Testis (tissue), 3 donors: ENCODE results near the gene INPPL1. TPM values are rescaled to one million over a fixed set of nuclear protein-coding genes. Genes with fewer than 3 reads are reported as not detected.

Experiments used
- DNase-seq: peaks from one replicate; pipeline ENCODE4 v3.0.0-alpha.2; 2019
- H3K27ac ChIP-seq, 2 donors: fragments of 200-600 bp; sonication (generic); one replicate each; pipeline ENCODE4 v1.5.1; 2019
- H3K27me3 ChIP-seq: fragments of 200-600 bp; sonication (generic); one replicate; pipeline ENCODE4 v1.5.1; 2019
- H3K36me3 ChIP-seq: fragments of 200-600 bp; sonication (generic); one replicate; pipeline ENCODE4 v1.5.1; 2017; ENCODE audit warnings: low read depth; ENCODE audit errors: missing control alignments
- H3K4me1 ChIP-seq: fragments of 200-600 bp; sonication (generic); one replicate; pipeline ENCODE4 v1.5.1; 2019
- H3K4me3 ChIP-seq, 2 donors: fragments of 200-600 bp; sonication (generic); one replicate each; pipeline ENCODE4 v1.5.1; 2017 to 2019
- H3K9me3 ChIP-seq: fragments of 200-600 bp; sonication (generic); one replicate; pipeline ENCODE4 v1.5.1; 2017
- CTCF ChIP-seq, 3 experiments: fragments of 450-650 bp in 2 of 3; fragments of 200-600 bp in 1 of 3; sonication (generic) in 1 of 3; IDR thresholded peaks; one replicate each; pipeline ENCODE4 v1.5.1; 2016 to 2019; ENCODE audit warnings: antibody characterized with exemption in 3 of 3, mild to moderate bottlenecking in 2 of 3, moderate library complexity in 1 of 3
- POLR2A ChIP-seq: fragments of 450-650 bp; IDR thresholded peaks from one replicate; pipeline ENCODE4 v1.6.1; 2017; ENCODE audit warnings: antibody characterized with exemption, mild to moderate bottlenecking, moderate library complexity
- WGBS, 2 donors: methylation state at CpG; one replicate each; pipeline ENCODE4 v1.1.5; 2018; 5-methylcytosine and 5-hydroxymethylcytosine counted together
- intact Hi-C: fragments of 100-400 bp; cut with DNase I; formaldehyde crosslinking; loops from one replicate; pipeline ENCODE4 v1.15.1; 2023; ENCODE audit warnings: low total_unique reads
- polyA plus RNA-seq: library from polyadenylated mRNA; stranded (reverse); fragments of 350-450 nt; fragmentation: Illumina TruSeq; extraction: RNeasy Lipid Tissue Mini Kit (QIAGEN cat#74804); gene quantifications from one replicate; pipeline ENCODE4 v1.2.3, GENCODE V29; 2014; ENCODE audit warnings: low read depth, low replicate concordance; ENCODE audit not compliant: insufficient read depth
- total RNA-seq, 2 donors: library from RNA; depleted of rRNA; stranded (reverse); fragments of >200 nt; gene quantifications; one replicate each; pipeline ENCODE4 v1.2.3, GENCODE V29; 2016

INPPL1 gene
- total and polyA plus RNA-seq, 3 donors from 2014 or later = 48.1 to 132 (median 120) TPM

- intact Hi-C loops = no loop called here
- Histone ChIP-seq H3K4me3 (no peak overlapping the region), H3K27ac (no peak overlapping the region), H3K27me3 (no peaks in the 10 kb centered on the region), H3K4me1 (peaks cover 17% of the 10 kb centered on the region), H3K9me3 (no peaks in the 10 kb centered on the region), H3K36me3 (no peaks in the 10 kb centered on the region)
- DNase-seq = peak; percentile 13
- TF ChIP-seq POLR2A = no peak
- TF ChIP-seq CTCF (IDR thresholded peaks at IDR 0.05) = no peak
- 82 to 84% methylated on average over 2 to 7 of the region's 7 CpGs for WGBS, 2 donors
Measured at GRCh38 chr11:72221386-72222075, 3.0 kb upstream of the INPPL1 start.

DNA sequence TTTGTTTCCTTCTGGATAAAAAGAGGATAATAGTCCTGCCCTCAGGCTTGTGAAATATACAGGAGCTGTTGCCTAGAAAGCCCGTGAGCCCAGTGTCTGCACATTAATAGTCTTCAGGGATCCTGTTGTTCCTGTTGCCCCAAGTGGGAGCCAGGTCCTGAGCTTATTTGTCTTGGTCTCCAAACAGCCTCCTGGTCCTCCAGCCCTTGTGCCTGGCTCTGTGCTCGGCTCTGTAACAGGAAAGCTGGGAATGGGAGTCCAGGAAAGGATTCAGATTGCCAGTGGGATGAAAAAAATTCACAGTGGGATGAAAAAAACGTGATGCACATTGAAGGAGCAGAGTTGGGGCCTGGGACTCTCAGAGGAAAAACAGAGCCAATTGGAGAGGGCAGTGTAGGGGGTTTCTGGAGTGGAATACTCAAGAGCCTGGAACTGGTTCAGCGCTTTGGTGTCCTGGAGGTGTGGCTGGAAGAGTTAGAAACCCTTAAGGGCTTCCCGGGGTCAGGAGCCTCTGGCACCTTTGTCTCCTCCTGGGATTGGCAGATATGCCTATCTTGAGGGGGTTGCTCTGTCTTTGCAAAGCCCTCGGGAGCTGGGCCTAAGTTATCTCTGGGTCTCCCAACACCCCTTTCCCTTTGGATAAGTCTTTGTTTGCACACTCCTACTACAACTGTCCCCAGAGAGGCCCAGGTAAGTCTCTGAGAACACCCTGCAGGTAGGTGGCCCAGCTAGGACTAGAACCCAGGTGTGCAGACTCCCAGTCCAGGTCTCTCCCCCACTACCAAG is 2.3 kb upstream of the INPPL1 start:
- Histone ChIP-seq H3K9me3 (no peaks in the 10 kb centered on the region), H3K4me3 (peak overlapping the region; percentile 80 to 88), H3K27ac (peak overlapping the region; percentile 88 to 96), H3K36me3 (no peaks in the 10 kb centered on the region), H3K4me1 (peaks cover 17% of the 10 kb centered on the region), H3K27me3 (no peaks in the 10 kb centered on the region)
- TF ChIP-seq POLR2A (no peak), CTCF (IDR thresholded peaks at IDR 0.05) (no peak)
- intact Hi-C loops = no loop called here
- DNase-seq = peak; percentile 13
- whole genome bisulfite sequencing, 2 donors = 46 to 48% methylated on average over 6 of the region's 6 CpGs

- peak; percentile 96 for DNase-seq
- intact Hi-C loops = no loop called here
- TF ChIP-seq POLR2A (no peak), CTCF (IDR thresholded peaks at IDR 0.05) (peak in 2 of 3 experiments; percentile 9 to 32)
- no peaks in the 10 kb centered on the region for H3K36me3 ChIP-seq
- peaks cover 17% of the 10 kb centered on the region for H3K4me1 ChIP-seq
- H3K27me3 ChIP-seq = no peaks in the 10 kb centered on the region
- peak overlapping the region; percentile 80 to 88 for H3K4me3 ChIP-seq
- H3K27ac ChIP-seq = peak overlapping the region; percentile 88 to 96
- 0% methylated on average over 6 to 36 of the region's 47 CpGs for WGBS, 2 donors
- H3K9me3 ChIP-seq = no peaks in the 10 kb centered on the region
Measured at GRCh38 chr11:72222907-72223614, 1.5 kb upstream of the INPPL1 start.

GRCh38 chr11:72223615-72224563 is 678 bp upstream of the INPPL1 start:
- no peaks in the 10 kb centered on the region for H3K27me3 ChIP-seq
- H3K36me3 ChIP-seq = no peaks in the 10 kb centered on the region
- peak overlapping the region; percentile 88 to 96 for H3K27ac ChIP-seq
- H3K4me1 ChIP-seq = peaks cover 17% of the 10 kb centered on the region
- peak overlapping the region; percentile 80 to 88 for H3K4me3 ChIP-seq
- TF ChIP-seq CTCF (IDR thresholded peaks at IDR 0.05) = no peak
- no peak for TF ChIP-seq POLR2A
- DNase-seq = peak; percentile 76
- intact Hi-C loops = no loop called here
- no peaks in the 10 kb centered on the region for H3K9me3 ChIP-seq
- 2% methylated on average over 13 to 74 of the region's 84 CpGs for WGBS, 2 donors
